ENCODE results near the gene CCDC106. TPM values are rescaled to one million over a fixed set of nuclear protein-coding genes. Genes with fewer than 3 reads are reported as not detected.

Gene CCDC106
- total RNA-seq, 1 donor from 2014 or later: 11.6 TPM

DNA sequence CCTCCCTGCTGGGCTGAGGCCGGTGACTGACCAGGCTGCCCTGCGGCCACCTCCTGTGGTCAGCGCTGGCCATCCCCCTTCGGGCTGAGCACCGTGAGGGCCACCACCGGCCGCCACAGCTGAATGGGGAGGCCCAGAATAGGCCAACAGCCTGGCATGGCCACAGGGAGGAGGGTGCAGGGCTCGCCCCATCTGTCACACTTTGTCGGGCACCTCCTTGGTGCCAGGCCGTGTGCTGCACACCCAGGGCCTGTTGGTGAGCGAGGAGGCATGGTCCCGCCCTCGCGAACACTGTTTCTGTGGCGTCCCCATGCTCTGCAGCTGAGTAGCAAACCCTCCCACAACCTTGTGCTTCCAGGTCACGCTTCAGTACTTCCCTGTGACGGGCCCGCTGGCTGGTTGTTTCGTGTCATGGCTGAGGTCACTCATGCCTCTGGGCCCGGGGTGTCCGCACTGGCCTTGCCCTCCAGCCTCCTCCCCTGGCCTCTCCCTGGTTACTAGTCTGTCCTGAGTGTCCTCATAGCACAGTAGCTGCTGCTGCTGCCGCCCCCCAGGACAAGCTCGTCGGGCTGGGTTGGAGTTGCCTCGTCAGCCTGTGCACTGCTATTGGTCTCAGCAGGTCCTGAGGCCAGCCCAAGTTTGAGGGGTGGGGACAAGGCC lies 42.2 kb downstream of the CCDC106 start:
- DNase-seq: peak; percentile 34
- no peaks in the 10 kb centered on the region for H3K27me3 ChIP-seq (ENCODE audit: low read depth)
- H3K4me1 ChIP-seq: no peaks in the 10 kb centered on the region
- peaks cover 100% of the 10 kb centered on the region for H3K36me3 ChIP-seq
- H3K4me3 ChIP-seq: no peak overlapping the region
- ATAC-seq: no peak
- TF ChIP-seq, protein P1, sequence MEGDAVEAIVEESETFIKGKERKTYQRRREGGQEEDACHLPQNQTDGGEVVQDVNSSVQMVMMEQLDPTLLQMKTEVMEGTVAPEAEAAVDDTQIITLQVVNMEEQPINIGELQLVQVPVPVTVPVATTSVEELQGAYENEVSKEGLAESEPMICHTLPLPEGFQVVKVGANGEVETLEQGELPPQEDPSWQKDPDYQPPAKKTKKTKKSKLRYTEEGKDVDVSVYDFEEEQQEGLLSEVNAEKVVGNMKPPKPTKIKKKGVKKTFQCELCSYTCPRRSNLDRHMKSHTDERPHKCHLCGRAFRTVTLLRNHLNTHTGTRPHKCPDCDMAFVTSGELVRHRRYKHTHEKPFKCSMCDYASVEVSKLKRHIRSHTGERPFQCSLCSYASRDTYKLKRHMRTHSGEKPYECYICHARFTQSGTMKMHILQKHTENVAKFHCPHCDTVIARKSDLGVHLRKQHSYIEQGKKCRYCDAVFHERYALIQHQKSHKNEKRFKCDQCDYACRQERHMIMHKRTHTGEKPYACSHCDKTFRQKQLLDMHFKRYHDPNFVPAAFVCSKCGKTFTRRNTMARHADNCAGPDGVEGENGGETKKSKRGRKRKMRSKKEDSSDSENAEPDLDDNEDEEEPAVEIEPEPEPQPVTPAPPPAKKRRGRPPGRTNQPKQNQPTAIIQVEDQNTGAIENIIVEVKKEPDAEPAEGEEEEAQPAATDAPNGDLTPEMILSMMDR (IDR thresholded peaks at IDR 0.05): no peak
- no peak overlapping the region for H3K27ac ChIP-seq
- intact Hi-C loops (cut with DNase I): no loop called here
- H3K9me3 ChIP-seq: no peaks in the 10 kb centered on the region

GRCh38 chr19:55690769-55691545 lies 42.9 kb downstream of the CCDC106 start:
- Histone ChIP-seq H3K36me3 (peaks cover 100% of the 10 kb centered on the region), H3K9me3 (no peaks in the 10 kb centered on the region), H3K4me1 (no peaks in the 10 kb centered on the region), H3K27ac (no peak overlapping the region), H3K27me3 (ENCODE audit: low read depth) (no peaks in the 10 kb centered on the region), H3K4me3 (no peak overlapping the region)
- TF ChIP-seq, protein P1 (IDR thresholded peaks at IDR 0.05): no peak
- no peak for ATAC-seq
- peak; percentile 39 for DNase-seq
- intact Hi-C loops (cut with DNase I): no loop called here

DNA sequence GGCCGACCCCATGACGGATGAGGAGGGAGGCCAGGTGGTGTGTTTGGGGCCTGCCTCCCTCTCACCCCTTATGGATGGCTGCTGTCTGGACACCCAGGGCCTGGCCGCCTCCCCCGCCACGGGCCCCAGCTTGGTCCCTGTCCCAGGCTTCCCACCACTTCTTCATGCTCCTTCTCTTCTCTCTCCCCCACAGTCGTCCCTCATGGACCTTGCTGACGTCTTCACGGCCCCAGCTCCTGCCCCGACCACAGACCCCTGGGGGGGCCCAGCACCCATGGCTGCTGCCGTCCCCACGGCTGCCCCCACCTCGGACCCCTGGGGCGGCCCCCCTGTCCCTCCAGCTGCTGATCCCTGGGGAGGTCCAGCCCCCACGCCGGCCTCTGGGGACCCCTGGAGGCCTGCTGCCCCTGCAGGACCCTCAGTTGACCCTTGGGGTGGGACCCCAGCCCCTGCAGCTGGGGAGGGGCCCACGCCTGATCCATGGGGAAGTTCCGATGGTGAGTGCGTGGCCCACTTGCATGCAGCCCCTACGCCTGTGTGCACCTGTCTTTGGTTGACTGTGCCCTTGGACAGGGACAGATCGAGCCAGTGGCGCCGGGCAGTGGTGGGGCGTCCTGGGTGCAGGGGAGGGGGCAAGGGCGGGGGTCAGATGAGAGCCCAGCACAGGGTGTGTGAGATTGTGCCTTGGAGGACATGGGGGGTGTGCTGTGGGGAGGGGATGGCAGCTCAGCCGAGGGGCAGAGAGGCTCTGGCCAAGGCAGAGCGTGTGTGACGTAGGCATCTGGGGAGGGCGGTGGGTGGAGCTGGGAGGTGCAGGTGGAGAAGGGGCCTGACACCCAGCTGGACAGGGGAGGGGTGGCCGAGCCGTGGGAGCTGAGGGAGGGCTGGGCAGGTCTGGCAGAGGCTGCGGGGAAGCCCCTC lies 43.8 kb downstream of the CCDC106 start:
- no peak overlapping the region for H3K4me3 ChIP-seq
- intact Hi-C loops (cut with DNase I): no loop called here
- ATAC-seq: no peak
- H3K36me3 ChIP-seq: peaks cover 100% of the 10 kb centered on the region
- TF ChIP-seq, protein P1 (IDR thresholded peaks at IDR 0.05): no peak
- no peaks in the 10 kb centered on the region for H3K9me3 ChIP-seq
- peak; percentile 38 for DNase-seq
- no peaks in the 10 kb centered on the region for H3K27me3 ChIP-seq (ENCODE audit: low read depth)
- no peaks in the 10 kb centered on the region for H3K4me1 ChIP-seq
- no peak overlapping the region for H3K27ac ChIP-seq

DNA sequence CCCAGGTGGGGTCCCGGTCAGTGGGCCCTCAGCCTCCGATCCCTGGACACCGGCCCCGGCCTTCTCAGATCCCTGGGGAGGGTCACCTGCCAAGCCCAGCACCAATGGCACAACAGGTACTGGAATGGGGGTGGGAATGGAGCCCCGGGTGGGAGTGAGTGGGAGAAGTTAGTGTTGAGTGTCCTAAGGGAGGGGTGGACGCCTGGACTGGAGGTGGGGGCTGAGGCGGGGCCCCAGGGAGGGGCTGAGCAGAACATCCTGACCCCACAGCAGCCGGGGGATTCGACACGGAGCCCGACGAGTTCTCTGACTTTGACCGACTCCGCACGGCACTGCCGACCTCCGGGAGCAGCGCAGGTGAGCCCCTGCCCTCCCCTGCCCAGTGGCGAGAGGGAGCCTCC lies 44.7 kb downstream of the CCDC106 start:
- Histone ChIP-seq H3K4me3 (no peak overlapping the region), H3K27me3 (ENCODE audit: low read depth) (no peaks in the 10 kb centered on the region), H3K9me3 (no peaks in the 10 kb centered on the region), H3K27ac (no peak overlapping the region), H3K36me3 (peaks cover 100% of the 10 kb centered on the region), H3K4me1 (no peaks in the 10 kb centered on the region)
- DNase-seq (peak; percentile 39), ATAC-seq (no peak)
- intact Hi-C loops (cut with DNase I): no loop called here
- TF ChIP-seq, protein P1 (IDR thresholded peaks at IDR 0.05): no peak

DNA sequence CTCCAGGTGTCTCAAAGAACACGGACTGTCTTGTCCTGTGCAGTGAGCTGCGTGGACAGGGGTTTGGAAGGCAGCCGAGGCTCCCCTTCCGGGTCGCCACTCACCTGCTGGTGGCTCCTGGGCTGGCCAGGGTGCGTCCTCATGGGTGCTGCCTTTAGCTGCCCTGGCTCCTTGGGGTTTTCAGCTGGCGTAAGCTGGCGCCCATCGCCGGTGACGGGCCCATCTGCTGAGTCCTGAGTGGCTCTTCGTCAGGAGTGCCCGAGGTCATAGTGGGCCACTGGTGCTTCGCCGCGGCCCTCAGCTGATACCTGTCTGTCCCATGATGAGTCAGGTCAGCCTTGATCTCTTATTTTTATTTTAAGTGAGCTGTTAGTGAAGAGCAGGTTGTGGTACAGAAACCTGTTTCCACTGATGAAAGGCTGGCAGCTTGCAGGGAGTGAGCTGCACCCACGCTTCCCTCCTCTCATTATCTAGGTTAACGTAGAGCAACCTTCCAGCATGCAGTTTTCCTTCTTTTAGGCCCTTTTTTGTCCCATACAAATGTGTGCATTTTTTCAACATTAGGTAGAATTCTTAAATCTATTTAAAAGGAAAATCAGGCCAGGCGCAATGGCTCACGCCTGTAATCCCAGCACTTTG lies 45.4 kb downstream of the CCDC106 start:
- Histone ChIP-seq H3K27ac (no peak overlapping the region), H3K27me3 (ENCODE audit: low read depth) (no peaks in the 10 kb centered on the region), H3K9me3 (no peaks in the 10 kb centered on the region), H3K4me1 (no peaks in the 10 kb centered on the region), H3K36me3 (peaks cover 96% of the 10 kb centered on the region), H3K4me3 (no peak overlapping the region)
- TF ChIP-seq, protein P1 (IDR thresholded peaks at IDR 0.05): no peak
- DNase-seq (peak; percentile 39), ATAC-seq (no peak)
- intact Hi-C loops (cut with DNase I): no loop called here
